ENCODE results near the gene TRAPPC4.
"Not testable (repeated sequence)": the region's sequence is repeated elsewhere in the genome, so short reads cannot be mapped to it uniquely, and the experiment has no call there.

TRAPPC4 gene, protein sequence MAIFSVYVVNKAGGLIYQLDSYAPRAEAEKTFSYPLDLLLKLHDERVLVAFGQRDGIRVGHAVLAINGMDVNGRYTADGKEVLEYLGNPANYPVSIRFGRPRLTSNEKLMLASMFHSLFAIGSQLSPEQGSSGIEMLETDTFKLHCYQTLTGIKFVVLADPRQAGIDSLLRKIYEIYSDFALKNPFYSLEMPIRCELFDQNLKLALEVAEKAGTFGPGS

DNA sequence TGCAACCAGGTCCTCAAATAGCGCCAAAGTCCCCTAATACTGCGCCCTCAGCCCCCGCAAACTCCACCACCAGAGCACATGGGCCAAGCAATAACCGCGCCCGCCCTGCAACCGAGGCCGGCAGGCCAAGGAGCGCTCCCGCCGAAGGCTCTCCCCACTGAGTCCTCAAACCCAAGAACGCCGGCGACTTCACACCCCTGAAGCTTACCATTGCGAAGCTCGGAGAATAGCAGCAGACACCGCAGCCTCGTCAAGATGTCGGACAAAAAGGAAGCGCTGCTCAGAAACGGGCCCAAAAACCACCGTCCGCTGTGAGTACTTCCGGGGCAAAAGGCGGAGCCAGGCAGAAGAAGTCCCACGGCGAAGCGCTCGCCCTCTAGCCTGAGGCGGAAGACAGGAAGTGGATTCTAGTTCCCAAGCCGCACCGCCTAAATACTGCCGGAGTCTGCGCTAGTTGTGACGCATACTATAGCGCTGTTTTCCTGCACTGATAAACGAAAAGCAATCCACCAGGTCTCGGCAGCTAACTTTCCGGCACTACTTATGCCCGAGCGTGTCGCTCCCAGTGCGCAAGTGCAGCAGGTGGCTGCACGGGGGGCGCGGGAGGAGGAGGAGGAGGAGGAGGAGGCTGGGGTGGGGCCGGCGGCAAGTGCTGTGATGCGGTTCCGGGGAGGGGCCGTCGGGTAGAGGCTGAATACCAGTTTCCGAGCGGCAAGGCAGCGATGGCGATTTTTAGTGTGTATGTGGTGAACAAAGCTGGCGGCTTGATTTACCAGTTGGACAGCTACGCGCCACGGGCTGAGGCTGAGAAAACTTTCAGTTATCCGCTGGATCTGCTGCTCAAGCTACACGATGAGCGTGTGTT lies at the start of gene TRAPPC4, which contains the start of gene RPS25:
TSS of gene TRAPPC4 (plus strand) at position 693 of the 865 bp plus-strand sequence. CDS start at position 723, 30 bp downstream.
TSS of gene RPS25 (minus strand) at position 270 of the 865 bp plus-strand sequence. CDS start at position 211, 59 bp downstream.
- peak; percentile 89 for DNase-seq (ENCODE audit: low spot score)

DNA sequence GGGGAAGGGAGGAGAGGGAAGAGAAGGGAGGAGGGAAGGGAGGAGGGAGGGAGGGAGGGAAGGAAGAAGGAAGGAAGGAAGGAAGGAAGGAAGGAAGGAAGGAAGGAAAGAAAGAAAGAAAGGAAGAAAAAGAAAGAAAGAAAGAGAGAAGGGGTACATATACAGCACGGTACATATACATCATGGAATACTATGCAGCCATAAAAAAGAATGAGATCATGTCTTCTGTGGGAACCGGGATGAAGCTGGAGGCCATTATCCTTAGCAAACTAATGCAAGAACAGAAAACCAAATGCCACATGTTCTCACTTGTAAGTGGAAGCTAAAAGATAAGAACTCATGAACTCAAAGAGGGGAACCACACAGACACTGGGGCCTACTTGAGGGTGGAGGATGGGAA lies 49.1 kb upstream of the TRAPPC4 start:
- not testable (repeated sequence) for DNase-seq (ENCODE audit: low spot score)

DNA sequence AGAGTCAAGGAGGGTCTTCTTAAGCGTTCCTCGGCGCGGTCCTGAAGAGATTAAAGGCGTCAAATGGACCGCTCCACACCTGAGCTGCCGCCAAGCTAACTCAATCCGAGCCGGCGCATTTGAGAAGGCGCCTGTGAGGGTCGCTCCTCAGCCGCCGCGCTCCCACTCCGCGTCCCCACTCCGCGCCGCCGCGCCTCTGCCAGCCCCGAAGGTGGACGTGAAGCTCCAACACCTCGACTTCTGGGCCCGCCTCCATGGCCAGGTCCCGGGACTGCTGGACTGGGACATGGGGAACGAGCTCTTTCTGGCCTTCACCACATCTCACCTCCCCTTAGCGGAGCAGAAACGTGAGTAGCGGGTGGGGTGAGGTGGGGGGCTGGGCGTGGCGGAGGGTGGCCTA lies 46.9 kb upstream of the TRAPPC4 start, which contains the start of gene FOXR1:
TSS of gene FOXR1 (plus strand) at position 116 of the 400 bp plus-strand sequence. CDS start at position 287, 171 bp downstream.
- DNase-seq (ENCODE audit: low spot score), result no peak

DNA sequence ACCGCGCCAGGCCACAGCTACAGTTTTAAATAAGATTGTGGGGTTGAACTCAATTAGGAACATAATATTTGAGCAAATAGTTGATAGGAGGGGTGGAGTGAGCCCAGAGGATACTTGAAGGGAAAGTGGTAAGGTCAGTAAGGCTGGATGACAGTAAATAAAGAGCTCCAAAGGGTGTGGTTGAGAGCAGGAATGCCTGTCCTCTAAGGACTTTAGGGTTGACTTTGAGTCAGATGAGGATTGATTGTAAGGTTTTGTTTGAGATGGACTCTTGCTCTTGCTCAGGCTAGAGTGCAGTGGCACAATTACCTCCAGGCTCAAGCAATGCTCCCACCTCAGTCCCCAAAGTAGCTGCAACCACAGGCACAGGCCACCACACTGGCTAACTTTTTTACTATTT lies 44.6 kb upstream of the TRAPPC4 start:
- DNase-seq (ENCODE audit: low spot score), result no peak

DNA sequence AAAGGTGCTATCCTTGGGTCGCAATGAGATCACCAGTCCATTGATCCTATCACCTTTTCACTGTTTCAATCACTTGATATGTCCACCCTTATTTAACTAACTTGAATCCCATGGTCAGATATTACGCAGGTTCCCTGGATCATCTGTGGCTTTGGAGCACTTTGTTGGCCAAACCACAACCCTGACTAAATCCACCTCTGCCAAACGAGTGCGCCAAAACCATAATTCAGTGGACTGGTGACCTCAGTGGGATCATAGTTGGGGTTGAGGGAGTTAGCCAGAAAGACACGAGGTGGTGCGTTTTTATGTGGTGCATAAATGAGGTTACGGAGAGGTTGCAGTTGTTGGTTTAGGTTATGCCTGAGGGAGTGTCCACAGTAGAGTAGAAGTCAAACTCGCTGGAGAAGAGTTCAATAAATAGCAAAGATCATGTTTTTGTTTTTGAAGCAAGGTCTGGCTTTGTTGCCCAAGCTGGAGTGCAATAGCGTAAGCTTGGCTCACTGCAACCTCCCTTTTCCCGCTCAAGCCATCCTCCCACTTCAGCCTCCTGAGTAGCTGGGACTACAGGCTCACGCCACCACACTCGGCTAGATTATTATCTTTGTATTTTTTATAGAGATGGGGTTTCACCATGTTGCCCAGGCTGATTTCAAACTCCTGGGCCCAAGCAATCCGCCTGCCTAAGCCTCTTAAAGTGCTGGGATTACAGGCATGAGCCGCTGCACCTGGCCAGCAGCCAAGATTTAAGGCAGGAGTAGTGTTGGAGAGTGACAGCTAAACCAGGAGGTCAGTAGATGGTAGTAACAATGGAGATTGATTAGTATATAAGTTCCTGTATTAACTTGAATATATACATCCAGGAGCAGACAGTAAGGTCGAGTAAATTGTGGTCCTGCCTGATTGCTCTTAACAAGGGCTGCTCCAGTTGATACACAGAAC lies 42.5 kb upstream of the TRAPPC4 start:
- DNase-seq (ENCODE audit: low spot score), result no peak

DNA sequence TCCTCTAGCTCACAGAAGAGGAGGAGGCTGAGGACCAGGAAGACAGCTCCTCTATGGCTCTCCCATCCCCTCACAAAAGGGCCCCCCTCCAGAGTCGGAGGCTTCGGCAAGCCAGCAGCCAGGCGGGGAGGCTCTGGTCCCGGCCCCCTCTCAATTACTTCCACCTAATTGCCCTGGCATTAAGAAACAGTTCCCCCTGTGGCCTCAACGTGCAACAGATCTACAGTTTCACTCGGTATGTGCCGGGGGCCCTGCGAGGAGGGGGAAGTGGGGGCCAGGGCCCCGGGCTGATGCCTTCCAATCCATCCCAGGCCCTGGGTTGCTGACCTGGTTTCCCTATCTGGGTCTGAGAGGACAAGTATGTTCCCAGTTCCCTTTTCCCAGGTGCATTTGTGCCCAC lies 39.1 kb upstream of the TRAPPC4 start:
- DNase-seq (ENCODE audit: low spot score), result no peak

DNA sequence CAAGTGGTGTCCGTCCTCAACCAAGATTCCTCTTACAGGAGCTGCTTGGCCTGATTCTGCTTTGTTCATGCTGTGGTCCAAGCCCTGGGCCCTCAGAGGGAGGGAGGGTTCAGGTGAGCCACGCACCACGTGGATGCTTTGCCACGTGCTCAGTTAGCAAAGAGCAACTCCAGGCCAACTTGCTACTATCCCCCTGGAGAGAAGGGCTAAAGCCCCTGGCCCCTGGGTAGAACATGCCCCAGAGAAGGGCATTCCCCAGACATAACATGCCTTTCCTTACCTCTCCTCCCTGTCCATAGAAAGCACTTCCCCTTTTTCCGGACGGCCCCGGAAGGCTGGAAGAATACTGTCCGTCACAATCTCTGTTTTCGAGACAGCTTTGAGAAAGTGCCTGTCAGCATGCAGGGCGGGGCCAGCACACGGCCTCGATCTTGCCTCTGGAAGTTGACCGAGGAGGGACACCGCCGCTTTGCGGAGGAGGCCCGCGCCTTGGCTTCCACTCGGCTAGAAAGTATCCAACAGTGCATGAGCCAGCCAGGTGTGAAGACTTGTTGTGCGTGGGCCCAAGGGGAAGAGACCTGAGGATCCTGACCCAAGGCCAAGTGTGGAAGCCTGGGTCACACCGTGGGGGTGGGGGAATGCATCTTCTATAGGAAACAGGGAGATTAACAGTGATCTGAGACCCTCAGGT lies 38.2 kb upstream of the TRAPPC4 start:
- no peak for DNase-seq (ENCODE audit: low spot score)

DNA sequence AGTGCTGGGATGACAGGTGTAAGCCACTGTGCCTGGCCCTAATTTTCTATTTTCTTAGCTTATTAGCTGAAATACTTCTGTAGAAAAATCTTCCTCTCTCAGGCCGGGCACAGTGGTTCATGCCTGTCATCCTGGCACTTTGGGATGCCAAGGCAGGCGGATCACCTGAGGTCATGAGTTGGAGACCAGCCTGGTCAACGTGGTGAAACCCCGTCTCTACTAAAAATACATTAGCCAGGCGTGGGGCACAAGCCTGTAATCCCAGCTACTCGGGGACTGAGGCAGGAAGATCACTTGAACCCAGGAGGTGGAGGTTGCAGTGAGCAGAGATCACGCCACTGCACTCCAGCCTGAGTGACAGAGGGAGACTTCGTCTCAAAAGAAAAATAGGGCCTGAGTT lies 34.2 kb upstream of the TRAPPC4 start:
- not testable (repeated sequence) for DNase-seq (ENCODE audit: low spot score)

DNA sequence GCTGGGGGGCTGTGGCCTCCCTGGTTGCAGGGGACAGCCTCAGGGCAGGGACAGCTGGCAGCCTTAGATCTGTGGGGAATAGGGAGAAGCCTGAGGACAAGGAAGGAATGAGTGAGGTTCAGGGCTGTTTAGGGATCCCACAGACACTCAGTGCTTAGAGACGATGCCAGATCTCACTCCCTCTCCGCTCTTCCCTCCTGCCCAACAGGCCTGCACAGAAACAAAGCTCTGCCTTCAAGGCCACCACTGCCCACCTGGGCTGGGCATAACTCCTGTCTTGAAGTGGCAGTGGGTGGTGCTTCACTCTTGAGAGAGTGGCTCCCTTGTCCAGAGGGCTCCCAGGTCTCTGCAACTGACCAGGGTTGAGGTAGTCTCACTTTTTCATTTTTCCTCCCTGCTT lies 33.7 kb upstream of the TRAPPC4 start:
- DNase-seq (ENCODE audit: low spot score), result no peak

DNA sequence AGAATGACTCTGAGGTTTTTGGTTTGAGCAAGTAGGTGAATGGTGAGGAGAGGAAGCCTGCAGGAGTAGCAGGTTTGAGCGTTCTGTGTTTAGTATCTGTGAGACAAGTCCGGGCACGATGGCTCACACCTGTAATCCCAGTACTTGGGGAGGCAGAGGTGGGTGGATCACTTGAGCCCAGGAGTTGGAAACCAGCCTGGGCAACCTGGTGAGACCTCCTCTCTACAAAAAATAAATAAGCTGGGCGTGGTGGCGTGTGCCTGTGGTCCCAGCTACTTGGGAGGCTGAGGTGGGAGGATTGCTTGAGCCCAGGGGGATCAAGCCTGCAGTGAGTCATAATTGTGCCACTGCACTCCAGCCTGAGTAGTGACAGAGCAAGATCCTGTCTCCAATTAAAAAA lies 30.3 kb upstream of the TRAPPC4 start:
- no peak for DNase-seq (ENCODE audit: low spot score)

DNA sequence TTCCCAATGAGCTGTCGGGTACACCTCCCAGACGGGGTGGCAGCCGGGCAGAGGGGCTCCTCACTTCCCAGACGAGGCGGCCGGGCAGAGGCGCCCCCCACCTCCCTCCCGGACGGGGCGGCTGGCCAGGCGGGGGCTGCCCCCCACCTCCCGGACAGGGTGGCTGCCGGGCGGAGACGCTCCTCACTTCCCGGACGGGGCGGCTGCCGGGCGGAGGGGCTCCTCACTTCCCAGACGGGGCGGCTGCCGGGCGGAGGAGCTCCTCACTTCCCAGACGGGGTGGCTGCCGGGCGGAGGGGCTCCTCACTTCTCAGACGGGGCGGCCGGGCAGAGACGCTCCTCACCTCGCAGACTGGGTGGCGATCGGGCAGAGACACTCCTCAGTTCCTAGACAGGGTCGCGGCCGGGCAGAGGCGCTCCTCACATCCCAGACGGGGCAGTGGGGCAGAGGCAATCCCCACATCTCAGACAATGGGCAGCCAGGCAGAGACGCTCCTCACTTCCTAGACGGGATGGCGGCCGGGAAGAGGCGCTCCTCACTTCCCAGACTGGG lies 27.0 kb upstream of the TRAPPC4 start:
- DNase-seq (ENCODE audit: low spot score), result not testable (repeated sequence)

DNA sequence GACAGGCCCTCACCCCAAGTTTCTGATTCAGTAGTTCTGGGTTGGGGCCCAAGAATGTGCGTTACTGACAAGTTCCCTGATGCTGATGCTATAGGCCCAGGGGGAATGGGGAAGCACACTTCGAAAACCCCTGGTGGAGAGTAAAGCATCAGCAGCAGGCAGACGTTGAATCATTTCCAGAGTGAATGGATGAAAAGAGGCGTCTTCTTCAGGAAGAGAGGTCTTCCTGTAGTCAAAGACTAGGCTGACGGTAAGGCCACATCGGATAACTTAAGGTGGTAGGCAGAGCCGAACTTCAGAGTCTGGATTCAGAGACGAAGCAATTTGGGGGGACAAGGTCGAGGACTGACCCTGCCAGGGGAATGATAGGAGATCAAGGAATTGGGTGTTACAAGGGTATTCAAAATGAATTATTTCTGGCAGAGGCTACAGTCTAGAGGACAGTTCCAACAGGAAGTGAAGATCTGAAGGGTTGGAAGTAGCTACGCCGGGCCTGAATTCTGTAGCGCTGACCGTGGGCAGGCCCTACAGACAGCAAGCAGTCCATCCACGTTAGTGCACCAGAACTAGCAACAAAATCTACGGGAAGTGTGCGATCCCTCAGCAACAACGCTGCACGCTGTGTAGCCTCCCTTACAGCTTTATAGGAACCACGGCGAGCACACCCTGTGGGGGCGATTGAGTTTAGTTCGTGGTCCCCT lies 21.5 kb upstream of the TRAPPC4 start:
- peak; percentile 74 for DNase-seq (ENCODE audit: low spot score)

DNA sequence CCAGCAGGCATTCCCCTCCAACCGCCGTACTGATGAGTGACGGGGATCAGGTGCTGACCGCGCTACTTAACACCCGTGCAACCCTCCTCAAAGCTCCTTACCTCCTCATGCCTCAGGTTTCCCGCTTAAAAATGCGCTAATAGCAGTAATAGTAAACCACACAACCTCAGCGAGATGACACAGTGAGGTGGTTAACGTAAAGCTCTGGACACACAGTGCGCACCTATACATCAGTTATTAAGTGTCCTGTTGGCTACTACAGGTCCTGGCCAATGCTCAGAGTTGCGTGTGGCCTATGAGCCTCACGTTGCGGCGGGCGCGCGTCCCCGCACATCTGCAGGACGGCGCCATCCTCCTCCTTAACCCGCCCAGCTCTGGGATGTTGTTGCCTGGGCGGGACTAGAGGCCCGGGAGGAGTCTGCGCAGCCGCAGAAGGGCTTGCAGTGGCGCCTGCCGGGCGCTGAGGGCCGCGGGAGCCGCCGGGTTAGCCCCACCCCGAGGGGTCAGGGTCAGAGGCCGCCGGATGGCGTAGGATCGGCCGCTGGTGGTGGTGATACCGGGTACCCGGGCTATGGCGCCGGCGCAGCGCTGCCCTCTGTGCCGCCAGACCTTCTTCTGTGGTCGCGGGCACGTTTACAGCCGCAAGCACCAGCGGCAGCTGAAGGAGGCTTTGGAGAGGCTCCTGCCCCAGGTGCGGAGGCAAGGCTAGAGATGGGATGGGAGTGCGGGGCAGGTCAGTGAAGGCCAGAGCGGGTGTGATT lies 20.8 kb upstream of the TRAPPC4 start, which contains the start of gene CENATAC:
TSS of gene CENATAC (plus strand) at position 512 of the 761 bp plus-strand sequence. CDS start at position 572, 60 bp downstream.
- peak; percentile 98 for DNase-seq (ENCODE audit: low spot score)

DNA sequence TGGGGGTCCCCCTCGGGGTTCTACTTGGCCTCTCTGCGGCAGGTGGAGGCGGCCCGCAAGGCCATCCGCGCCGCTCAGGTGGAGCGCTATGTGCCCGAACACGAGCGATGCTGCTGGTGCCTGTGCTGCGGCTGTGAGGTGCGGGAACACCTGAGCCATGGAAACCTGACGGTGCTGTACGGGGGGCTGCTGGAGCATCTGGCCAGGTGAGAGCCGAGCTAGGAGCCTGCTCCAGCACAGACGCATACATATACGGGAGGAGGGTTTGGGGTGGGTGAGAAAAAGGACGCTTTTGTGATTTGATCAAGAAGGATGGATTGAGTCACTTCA lies 20.2 kb upstream of the TRAPPC4 start:
- no peak for DNase-seq (ENCODE audit: low spot score)

DNA sequence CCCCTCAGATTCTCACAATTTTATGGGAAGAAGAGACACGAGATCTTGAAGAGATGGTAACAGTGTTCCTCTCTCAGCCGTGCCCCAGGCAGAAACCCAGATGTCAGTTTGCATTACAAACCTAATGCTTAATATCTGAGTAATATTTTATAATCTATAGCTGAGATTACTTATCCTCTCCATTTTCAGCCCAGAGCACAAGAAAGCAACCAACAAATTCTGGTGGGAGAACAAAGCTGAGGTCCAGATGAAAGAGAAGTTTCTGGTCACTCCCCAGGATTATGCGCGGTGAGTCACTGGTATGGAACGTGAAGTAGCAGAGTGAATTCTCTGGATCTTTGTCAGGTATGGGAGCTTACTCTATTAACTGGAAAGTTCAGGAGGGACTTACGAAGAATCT lies 19.7 kb upstream of the TRAPPC4 start:
- DNase-seq (ENCODE audit: low spot score), result no peak

DNA sequence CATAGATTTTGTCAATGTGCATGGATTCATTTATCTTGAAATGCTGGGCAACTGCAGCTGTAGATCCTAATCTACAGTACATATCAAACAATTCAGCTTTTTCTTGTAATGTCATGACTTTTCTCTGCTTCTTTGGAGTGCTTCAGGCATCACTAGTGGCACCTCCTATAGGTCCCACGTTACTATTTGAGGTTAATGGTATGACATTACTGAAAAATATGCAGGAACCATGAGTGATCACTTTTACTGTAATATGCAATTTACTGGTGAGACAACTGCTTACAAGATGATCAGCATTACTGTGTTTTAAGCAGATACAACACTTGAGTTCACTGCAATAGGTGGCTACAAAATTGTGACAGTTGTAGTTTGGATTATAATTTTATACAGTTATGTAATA lies 17.7 kb upstream of the TRAPPC4 start:
- DNase-seq (ENCODE audit: low spot score), result no peak

DNA sequence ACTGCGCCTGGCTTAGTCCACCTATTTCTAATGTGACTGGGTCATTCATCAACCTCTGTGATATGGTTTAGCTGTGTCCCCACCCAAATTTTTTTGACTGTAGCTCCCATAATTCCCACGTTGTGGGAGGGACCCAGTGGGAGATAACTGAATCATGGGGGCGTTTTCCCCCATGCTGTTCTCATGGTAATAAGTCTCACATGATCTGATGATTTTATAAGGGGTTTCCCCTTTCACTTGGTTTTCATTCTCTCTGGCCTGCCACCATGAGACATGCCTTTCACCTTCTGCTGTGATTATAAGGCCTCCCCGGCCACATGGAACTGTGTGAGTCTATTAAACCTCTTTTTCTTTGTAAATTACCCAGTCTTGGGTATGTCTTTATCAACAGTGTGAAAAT lies 11.9 kb upstream of the TRAPPC4 start:
- no peak for DNase-seq (ENCODE audit: low spot score)

DNA sequence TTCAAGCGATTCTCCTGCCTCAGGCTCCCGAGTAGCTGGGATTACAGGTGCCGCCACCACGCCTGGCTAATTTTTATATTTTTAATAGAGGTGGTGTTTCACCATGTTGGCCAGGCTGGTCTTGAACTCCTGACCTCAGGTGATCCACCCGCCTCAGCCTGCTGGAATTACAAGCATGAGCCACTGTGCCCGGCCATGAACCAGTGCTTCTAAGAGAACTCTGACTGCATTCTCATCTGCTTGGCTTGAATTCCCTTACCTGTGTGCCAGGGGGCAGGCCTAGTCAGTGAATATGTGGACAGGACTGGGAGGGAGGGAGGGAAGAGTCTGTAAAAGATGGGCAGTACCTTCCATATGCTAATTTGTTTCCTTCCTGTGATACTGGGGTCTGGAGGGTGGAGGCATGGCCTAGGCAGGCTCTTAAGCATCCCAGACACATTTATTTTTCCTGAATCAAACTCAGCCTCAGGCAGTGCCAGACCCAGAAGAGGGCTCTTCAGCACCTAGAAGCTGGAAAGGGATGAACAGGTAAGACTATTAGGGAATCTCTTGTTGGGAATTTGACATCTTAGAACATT lies 7.0 kb upstream of the TRAPPC4 start:
- DNase-seq (ENCODE audit: low spot score), result no peak

DNA sequence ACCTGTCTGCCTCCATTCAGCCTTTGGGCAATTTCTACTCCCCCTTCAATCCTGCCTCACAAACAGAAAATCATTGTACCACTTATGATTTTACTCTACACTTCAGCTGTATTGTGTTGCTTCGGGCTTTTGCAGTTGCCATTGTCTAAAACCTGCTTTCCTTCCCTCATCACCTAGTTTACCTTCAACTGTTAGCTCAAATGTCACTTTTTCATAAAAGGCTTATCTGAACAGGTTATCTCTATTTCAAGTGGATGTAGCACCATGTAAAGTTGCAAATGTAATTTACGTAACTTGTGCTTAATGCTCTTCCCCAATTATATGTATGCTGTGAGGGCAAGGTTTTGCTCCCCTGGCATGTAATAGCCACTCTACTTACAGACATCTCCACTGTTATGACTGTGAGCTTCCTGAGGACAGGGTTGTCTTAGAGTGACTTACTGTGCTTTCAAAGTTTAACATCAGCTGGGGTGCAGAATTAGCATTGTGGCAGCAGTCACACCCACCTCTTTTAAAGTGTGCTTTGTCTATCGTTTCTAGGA lies 5.9 kb upstream of the TRAPPC4 start:
- DNase-seq (ENCODE audit: low spot score), result no peak
